Glomerular visceral epithelial cell (primary cell): ENCODE measurements around the gene ADAM17.
"Not testable (repeated sequence)": the region's sequence is repeated elsewhere in the genome, so short reads cannot be mapped to it uniquely, and the experiment has no call there.

Experiments used
- DNase-seq: peaks from one replicate; pipeline ENCODE4 v3.0.0-alpha.2; 2016; ENCODE audit errors: extremely low spot score

Gene ADAM17

DNA sequence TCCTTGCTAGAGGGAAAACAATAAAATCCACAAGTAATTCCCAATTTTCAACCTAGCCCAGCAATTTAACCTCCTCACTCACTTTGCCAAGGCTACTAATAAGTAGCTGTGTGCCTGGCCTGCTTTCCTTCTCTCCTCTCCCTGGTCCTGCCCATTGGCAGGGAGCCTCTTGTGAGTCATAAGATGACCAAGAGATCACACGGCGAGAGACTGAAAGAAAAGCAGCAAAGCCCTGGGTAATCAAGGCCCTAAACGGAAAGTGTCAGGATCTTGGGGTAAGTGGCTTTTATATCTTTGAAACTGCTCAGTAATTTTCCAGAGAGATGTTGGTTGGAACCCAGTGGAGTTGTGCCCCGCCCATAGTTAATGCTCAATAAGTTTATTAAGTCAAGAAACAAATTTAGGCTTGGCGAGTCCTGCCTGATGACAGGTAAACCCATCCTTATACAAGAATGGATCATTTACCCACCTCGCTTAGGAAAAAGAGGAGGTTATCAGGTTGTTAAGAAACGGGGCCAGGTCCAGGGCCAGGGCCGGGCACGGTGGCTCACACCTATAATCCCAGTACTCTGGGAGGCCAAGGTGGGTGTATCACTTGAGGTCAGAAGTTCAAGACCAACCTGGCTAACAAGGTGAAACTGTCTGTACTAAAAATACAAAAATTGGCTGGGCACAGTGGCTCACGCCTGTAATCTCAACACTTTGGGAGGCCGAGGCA lies 10.0 kb upstream of the ADAM17 start:
- peak; percentile 78 for DNase-seq

DNA sequence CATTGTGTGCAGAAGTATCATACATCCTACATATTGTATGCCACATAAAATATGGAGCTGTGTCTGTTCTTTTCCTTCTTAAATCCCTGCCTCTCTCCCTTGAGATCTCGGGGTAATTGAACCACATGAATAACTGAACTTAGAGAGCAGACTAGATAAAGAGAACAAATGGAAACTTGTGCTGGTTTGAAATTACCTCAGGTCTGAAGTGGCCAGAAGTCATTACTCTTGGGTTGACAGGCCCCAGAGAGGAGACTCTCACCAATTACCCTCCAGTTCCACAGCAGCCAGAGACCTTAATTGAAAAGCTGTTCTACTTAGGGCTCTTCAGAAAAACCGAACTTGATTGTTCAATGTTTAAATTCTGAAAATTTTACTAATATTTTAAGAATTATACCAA lies 5.0 kb upstream of the ADAM17 start:
- no peak for DNase-seq

GRCh38 chr2:9558948-9559381 lies 3.3 kb upstream of the ADAM17 start:
- no peak for DNase-seq

DNA sequence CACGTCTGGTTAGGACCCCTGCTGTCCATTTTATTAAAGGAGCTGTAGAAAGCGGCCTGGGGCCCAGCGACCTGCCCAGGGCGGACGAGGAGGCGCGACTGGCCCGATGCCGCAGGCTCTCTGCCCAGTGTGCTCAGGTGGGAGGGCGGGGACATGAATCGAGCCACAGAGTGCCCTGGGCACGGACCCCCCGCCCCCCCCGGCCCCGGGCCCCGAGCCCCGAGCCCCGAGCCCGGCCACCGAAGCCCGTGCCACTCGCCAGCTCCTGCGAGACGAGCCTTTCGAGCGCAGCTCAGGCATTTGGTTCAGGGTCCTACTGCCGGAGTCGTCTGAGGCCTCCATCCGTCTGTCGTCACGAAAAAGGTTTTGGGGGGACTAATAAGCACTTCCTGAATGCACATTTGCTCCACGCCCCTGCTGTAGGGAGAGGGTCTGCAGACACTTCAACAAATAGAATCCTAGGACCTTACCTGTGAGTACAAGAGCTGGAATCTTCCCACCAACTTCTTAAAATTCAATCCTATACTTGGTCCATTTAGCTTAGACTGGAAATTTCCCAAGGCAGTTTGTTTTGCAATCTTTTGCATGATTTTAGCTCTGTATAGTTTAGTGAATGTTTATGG lies 602 bp upstream of the ADAM17 start:
- no peak for DNase-seq

DNA sequence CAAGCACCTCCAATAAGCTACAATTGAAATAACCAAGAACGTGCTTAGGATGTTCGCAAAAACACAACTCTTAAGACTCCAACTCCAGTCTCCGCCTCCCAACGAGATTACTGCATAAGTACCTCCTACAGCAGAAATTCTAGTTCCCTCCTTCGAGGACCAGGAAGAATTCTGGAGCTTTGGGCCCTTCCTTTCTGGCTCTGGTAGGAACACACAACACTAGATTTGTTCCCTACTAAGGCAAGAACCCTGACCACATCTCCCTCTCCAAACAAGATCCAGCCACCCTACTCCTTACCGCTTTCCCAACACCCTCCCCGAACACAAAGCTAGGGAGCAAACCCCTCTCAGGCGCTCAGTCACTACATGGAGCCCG lies 721 bp downstream of the ADAM17 start:
- peak; percentile 67 for DNase-seq

DNA sequence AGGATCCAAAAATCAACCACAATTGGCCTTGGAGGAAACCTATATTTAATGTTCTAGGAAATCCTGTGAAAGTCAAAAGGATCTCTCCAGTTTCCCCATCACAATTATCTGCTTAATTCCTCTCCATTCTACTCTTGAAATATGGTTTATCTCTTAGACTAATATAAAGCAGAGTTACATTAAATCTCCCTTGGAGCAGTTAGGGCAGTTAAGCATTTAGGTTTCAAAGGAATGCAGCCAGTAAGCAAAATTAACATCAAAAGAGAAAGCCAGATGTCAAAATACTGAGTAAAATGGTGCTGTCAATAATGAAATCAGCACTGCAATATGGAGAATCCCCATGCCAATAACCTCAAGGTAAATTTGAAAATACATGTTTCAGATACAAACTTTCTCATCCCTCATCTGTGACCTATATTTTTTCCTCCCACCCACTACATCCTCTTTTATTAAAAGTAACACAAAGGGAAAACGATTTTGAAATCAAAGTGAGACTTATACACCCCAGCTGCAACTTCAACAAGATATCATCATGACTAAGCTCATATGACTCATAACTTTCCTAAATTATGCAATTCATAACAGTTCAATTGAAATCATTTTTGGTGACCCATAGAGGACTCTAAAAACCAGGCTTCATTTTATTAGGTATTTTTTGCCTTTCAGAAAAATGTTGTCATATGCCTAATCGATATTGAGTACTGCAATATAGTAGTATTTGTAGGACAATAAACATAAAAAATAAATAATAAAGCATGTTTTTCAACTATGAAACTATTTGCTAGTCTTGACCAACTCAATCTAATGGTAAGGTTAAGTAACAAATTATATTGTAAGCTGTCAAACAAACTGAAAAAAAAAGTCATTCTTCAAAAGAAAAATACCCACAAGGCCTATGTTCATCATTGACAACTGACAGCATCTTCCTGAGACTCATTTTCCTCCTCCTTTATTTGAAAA lies 3.1 kb downstream of the ADAM17 start:
- DNase-seq, result no peak

- DNase-seq, result not testable (repeated sequence)
Measured at GRCh38 chr2:9550859-9551391, 4.7 kb downstream of the ADAM17 start.

GRCh38 chr2:9549420-9549819 lies 6.2 kb downstream of the ADAM17 start:
- no peak for DNase-seq

DNA sequence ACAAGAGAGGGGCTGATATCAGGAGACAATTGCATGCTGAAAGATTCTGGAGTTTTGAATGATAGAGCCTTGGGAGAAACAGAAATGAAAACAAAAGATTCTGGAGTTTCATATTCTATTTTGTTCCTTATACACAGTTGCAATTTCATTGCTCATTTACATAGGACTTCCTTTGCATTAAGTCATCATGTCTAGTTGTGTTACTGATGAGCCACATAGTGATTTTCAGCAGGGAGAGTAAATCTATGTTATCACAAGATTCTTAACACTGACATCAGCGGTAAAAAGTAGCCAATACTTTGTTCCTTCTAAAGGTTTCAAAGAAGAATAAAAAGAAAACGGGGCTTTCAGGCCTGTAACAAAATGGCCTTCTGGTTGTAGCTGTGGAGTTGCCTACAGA lies 7.1 kb downstream of the ADAM17 start:
- no peak for DNase-seq

DNA sequence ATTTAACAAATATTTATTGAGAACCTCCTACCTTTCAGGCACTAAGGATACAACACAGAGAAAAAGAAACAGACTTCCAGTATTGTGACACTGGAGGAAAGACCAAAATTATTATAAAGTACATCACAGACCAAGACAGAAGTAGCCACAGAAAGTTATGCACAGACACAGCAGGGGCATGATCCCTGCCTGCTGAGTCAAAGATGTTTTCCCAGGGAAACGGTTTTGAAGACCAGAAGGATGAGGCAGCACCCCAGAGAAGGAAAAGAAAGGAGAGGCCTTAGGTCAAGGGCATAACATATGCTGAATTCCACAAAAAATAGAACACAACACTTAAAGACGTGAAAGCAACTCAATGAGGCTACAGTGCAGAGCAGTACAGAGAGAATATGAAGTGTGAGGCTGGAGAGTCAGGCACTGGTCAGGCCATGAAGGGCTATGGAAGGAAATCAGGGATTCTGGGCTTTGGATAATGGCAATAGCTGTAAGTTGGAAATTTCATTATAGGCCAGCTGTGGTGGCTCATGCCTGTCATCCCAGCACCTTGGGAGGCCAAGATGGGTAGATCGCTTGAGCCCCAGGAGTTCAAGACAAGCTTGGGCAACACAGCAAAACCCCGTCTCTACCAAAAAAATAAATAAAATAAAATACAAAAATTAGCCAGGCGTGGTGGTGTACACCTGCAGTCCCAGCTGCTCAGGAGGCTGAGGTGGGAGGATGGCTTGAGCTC lies 8.2 kb downstream of the ADAM17 start:
- DNase-seq, result no peak

GRCh38 chr2:9545502-9545901 lies 10.1 kb downstream of the ADAM17 start:
- DNase-seq, result no peak

GRCh38 chr2:9543557-9543956 lies 12.1 kb downstream of the ADAM17 start:
- no peak for DNase-seq

DNA sequence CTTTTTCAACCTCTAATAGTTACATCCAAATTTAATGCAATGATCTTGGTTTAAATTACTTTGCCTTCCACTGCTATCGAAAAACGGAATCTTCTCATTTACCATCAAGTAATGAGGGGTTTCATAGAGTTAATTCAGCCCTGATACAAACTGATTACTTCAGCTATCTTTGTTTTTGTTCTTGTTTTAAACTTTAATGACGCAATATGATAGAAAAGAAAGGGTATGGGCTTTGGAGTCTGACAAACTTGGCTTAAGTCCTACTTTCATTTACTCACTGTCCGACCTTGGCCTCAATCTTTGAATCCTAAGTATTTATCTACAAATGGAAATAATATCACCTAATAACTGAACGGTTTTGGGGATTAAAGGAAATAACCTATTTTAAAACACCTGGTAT lies 16.1 kb downstream of the ADAM17 start:
- DNase-seq, result no peak

GRCh38 chr2:9538000-9538507 lies 17.6 kb downstream of the ADAM17 start:
- peak; percentile 23 for DNase-seq

- no peak for DNase-seq
Measured at GRCh38 chr2:9536504-9536903, 19.1 kb downstream of the ADAM17 start.

DNA sequence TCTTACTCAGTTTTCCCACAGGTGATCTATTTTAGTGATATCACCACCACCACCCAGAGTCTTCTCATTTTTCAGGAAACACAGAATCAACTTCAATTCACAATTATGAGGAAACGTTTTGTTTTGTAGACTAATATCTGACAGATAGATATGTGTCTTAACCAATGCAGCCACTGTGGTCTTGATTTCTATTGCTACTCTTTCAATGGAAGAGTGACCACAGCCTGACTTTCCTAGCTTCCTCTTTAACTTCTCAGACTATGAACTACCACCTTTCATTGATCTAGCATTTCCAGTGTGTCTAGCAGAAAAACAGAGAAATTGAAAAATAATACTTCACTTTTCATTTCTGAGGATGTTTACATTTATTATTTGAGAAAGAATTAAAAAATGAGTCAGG lies 20.5 kb downstream of the ADAM17 start:
- no peak for DNase-seq

GRCh38 chr2:9533663-9534062 lies 22.0 kb downstream of the ADAM17 start:
- DNase-seq, result no peak

GRCh38 chr2:9532421-9532820 lies 23.2 kb downstream of the ADAM17 start:
- DNase-seq, result no peak

DNA sequence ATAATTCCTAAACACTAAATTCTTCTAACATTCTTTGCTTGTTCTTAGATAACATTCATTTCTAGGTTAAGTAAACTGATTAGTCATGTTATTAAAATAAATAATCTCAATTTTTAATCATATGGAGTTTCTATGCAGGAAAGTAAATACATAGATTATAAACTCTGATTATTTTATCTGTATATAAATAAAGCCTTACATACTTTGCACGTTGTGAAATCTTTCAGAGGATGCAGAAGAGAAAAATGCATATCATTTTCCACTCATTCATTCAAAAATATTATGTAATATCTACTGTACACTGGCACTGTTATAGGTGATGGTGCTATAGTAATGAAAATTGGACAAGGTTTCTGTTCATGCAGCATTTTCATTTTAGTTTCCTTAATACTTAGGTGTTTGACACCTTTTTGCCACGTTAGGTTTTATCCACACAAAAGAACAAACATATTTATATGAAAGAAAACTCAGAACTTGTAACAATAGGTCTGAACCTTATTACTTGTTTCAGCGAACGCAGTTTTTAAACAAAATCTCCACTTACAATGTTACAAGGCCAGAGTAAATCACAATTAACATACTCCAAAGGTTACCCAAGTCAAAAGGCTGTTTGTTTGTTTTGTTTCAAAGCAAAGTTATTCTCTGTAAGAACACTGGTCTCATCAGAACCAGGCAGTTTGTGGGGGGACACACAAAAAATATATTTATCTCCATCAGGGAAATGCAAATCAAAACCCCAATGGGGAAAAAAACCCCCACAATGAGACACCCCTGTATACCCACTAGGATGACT lies 27.4 kb downstream of the ADAM17 start:
- no peak for DNase-seq

GRCh38 chr2:9525266-9525665 lies 30.4 kb downstream of the ADAM17 start:
- DNase-seq, result no peak

- DNase-seq, result no peak
Measured at GRCh38 chr2:9524291-9524690, 31.3 kb downstream of the ADAM17 start.
